Gastroesophageal sphincter (tissue), 3 donors: Measurements from ENCODE around the gene RAB1B.

Source experiments
- EP300 ChIP-seq: sonication (generic); formaldehyde crosslinking; IDR thresholded peaks from one replicate; pipeline ENCODE4 v1.6.1; 2017; ENCODE audit warnings: antibody characterized with exemption, mild to moderate bottlenecking
- POLR2A ChIP-seq, 2 donors: fragments of 450-650 bp; IDR thresholded peaks; one replicate each; pipeline ENCODE4 v1.6.1; 2017; ENCODE audit warnings: antibody characterized with exemption in 2 of 2, mild to moderate bottlenecking in 2 of 2, moderate library complexity in 1 of 2
- TF ChIP-seq, protein P1 (sequence below), 4 experiments: fragments of 200-600 bp in 2 of 4; fragments of 450-650 bp in 2 of 4; sonication (generic) in 1 of 4; IDR thresholded peaks; one replicate each; pipeline ENCODE4 v1.5.1; 2017 to 2019; ENCODE audit warnings: antibody characterized with exemption in 4 of 4, mild to moderate bottlenecking in 2 of 4, moderate library complexity in 2 of 4

DNA sequence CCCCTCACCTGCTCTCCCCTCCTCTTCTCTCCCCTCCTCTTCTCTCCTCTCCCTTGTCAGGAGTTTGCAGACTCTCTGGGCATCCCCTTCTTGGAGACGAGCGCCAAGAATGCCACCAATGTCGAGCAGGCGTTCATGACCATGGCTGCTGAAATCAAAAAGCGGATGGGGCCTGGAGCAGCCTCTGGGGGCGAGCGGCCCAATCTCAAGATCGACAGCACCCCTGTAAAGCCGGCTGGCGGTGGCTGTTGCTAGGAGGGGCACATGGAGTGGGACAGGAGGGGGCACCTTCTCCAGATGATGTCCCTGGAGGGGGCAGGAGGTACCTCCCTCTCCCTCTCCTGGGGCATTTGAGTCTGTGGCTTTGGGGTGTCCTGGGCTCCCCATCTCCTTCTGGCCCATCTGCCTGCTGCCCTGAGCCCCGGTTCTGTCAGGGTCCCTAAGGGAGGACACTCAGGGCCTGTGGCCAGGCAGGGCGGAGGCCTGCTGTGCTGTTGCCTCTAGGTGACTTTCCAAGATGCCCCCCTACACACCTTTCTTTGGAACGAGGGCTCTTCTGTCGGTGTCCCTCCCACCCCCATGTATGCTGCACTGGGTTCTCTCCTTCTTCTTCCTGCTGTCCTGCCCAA lies 7.7 kb downstream of the RAB1B start:
- no peak for TF ChIP-seq EP300
- TF ChIP-seq POLR2A (IDR thresholded peaks at IDR 0.05) = no peak
- TF ChIP-seq, protein P1, sequence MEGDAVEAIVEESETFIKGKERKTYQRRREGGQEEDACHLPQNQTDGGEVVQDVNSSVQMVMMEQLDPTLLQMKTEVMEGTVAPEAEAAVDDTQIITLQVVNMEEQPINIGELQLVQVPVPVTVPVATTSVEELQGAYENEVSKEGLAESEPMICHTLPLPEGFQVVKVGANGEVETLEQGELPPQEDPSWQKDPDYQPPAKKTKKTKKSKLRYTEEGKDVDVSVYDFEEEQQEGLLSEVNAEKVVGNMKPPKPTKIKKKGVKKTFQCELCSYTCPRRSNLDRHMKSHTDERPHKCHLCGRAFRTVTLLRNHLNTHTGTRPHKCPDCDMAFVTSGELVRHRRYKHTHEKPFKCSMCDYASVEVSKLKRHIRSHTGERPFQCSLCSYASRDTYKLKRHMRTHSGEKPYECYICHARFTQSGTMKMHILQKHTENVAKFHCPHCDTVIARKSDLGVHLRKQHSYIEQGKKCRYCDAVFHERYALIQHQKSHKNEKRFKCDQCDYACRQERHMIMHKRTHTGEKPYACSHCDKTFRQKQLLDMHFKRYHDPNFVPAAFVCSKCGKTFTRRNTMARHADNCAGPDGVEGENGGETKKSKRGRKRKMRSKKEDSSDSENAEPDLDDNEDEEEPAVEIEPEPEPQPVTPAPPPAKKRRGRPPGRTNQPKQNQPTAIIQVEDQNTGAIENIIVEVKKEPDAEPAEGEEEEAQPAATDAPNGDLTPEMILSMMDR (IDR thresholded peaks at IDR 0.05) = no peak
